Globus pallidus (tissue), 1 donor: ENCODE measurements around the gene NPAS2.

ENCODE experiments used
- DNase-seq: peaks from one replicate; pipeline ENCODE4 v3.0.0-alpha.2; 2015; ENCODE audit warnings: low spot score

Gene NPAS2

GRCh38 chr2:100990166-100990565 is 170.2 kb downstream of the NPAS2 start:
- no peak for DNase-seq

GRCh38 chr2:100990650-100991403 is 170.9 kb downstream of the NPAS2 start:
- no peak for DNase-seq

GRCh38 chr2:100991404-100991773 is 171.4 kb downstream of the NPAS2 start:
- DNase-seq, result no peak

- DNase-seq, result no peak
These were observed 172.3 kb downstream of the NPAS2 start for GRCh38 chr2:100992262-100992661.

GRCh38 chr2:100993294-100993693 is 173.4 kb downstream of the NPAS2 start:
- DNase-seq, result no peak

GRCh38 chr2:100995309-100996075 is 175.6 kb downstream of the NPAS2 start:
- DNase-seq, result no peak

- no peak for DNase-seq
These were observed 177.7 kb downstream of the NPAS2 start for GRCh38 chr2:100997509-100998234.

DNA sequence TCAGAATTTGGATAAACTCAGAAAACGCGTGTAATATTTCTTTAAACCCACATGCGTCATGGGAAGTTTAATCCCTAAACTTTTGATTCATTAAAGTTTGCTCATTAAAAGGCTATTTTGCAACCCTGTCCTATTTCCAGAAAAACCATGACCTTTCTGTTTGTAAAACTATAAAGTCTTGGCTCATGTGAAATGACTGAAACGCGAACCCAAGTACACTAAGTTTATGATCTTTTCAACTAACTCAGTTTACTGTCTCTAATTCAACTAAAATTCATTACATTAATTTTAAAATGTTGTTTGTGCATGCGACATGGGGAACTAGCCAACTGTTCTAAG is 178.3 kb downstream of the NPAS2 start:
- DNase-seq, result no peak

- no peak for DNase-seq
These were observed 180.1 kb downstream of the NPAS2 start for GRCh38 chr2:100999995-101000394.

DNA sequence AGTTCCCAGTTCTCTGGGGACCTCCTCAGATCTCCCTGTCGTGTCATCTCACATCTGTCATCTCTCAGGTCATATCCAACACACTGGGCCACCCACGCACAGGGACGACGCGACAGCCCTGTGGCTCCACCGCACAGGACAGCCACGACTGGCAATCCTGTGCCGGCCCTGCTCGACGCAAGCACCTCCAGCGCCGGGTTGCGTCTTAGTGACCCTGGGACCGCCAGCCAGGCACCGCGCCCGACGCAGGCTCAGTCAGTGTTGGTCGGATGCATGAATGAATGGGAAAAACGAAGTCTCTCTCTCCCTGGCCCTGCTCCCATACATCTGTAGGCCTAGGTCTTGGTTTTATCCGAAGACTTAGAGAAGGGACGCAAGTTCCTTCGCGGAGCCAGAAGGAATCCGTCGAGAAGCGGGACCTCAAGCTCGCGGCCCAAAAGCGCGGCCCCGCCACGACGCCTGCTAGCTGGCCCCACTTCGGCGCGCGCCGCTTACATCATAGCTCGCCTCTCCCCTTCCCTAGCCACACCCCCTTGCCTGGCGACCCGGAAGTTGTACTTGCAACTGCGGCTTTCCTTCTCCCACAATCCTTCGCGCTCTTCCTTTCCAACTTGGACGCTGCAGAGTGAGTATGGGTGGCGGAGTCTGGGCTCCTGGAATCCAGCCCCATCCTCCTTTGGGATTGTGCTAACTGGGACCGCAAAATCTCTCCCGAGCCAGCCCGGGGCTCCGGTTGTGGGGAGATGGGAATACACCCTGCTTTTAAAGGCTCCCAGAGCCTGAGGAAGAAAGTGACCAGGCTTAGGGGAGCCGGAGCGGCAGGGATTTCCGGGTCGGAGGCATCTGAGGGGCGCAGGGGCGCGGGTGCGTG is 182.0 kb downstream of the NPAS2 start, which contains the start of gene RPL31:
TSS of gene RPL31 (plus strand) at position 599 of the 871 bp plus-strand sequence. CDS start 413 bp downstream, outside the sequence.
- DNase-seq, result peak; percentile 96

DNA sequence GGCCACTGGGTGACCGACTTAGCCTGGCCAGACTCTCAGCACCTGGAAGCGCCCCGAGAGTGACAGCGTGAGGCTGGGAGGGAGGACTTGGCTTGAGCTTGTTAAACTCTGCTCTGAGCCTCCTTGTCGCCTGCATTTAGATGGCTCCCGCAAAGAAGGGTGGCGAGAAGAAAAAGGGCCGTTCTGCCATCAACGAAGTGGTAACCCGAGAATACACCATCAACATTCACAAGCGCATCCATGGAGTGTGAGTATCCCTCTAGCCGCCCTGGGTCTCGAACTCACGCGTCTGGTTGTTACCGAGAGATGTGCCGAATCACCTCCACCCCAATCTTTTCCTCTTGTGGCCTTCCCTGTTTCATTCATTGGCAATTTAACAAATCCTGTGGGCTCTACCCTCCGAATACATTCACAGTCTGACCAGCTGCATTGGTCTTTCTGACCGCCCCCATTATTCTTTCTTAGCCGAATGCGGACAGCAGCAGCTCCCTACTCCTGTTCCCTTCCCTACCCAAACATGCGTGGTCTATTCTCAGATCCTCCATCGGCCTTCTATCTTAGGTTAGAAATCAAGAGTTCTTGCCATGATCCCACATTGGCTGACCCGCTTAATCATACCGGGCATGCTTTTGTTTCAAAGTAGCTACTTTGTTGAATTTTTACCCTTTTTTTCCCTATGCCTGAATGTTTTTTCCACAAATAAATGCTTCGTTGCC is 182.8 kb downstream of the NPAS2 start:
- no peak for DNase-seq

DNA sequence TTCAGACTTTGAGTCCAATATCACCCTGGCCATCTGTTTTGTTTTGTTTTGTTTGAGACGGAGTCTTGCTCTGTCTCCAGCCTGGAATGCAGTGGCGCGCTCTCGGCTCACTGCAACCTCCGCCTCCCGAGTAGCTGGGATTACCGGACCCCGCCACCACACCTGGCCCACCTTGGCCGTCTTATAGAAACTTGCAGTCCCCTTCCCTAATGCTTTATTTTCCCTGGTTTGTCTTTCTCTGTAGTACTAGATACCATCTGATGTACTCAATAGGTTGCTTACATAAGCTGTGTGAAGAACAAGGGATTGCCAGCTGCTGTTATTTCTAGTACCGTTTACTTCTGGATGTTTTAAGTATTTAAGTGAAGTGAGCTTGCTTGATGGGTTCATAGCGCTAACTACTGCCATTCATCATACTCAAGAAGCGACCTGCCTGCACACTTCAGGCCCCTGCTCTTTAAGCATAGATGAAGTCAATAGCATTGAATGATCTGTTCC is 183.4 kb downstream of the NPAS2 start:
- no peak for DNase-seq

GRCh38 chr2:101004620-101005325 is 184.8 kb downstream of the NPAS2 start:
- no peak for DNase-seq

DNA sequence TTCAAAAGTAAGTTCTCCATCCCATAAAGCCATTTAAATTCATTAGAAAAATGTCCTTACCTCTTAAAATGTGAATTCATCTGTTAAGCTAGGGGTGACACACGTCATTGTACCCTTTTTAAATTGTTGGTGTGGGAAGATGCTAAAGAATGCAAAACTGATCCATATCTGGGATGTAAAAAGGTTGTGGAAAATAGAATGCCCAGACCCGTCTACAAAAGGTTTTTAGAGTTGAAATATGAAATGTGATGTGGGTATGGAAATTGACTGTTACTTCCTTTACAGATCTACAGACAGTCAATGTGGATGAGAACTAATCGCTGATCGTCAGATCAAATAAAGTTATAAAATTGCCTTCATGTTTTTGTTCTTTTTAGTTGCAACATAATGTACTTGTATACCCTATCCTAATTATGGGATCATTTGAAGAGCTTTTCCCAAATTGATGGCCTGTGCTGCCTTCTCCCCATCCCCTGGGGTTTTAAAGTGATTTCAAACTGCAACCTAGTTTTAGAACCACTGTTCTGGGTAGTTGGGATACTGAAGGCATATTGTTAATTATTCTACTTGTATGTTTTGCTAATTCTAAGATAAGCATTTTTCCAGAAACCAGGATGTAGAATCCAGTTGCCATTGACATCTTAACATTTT is 186.3 kb downstream of the NPAS2 start:
- DNase-seq, result no peak

DNA sequence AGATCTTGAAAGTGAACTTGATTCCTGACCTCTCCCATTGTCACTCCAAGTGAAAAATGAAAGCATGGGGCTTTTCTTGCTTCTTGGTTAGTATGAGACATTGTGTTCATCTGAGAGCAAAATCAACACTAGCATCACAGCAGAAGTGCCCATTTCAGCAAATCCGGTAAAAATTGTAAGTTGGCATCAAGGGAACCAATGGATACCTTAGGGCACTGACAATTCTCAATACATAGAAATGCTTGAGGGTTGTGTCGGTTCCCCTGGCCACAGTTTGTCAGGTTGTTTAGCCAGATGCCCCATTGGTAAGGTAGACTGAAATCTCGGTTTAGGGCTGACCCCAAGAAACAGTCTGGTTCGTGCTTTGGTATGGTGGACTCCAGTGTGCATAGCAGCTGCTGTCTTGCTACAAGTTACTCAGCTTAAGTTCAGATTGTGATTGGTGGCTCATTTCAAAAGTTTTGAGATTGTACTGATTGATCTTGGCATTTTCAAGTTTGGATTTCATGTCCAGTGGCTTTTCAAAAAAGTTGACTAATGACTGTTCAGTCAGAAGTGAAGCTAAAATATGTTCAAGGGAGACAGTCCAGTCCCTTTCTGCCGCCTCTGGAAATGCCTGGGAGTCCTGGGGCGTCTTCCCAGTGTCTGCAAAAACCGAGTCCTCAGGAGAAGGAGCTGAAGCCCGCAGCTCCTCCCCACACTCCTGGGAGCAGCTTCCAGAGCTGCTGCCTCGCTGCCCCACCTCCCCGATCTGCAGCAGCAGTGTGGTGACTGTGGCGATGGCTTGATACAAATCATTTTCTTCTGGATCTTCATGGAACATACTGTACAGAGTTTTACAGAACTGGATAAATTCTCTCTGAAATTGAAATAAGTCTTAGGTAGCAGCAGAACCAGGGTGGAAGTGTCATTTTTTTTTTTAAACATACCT is 187.7 kb downstream of the NPAS2 start:
- DNase-seq, result no peak

DNA sequence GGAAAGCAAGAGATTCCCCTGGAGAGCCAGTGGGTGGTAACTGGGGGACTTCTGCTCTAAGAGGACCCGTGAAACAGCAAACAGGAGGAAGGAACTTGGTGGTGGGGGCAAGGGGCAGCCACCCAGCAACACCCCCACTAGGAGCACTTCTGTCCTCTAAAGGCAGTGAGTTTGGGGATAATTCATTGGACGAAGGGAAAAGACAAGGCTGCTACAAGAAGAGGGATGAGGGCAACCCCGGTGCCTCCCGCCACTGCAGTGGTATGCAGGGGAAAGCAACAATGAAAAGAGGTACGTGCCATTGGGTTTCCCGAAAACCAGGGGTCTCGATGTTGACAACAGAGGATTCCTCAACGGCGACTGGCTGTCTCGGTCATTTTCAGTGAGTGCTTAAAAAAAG is 191.2 kb downstream of the NPAS2 start:
- no peak for DNase-seq

- DNase-seq, result no peak
These were observed 192.2 kb downstream of the NPAS2 start for GRCh38 chr2:101012054-101012705.

DNA sequence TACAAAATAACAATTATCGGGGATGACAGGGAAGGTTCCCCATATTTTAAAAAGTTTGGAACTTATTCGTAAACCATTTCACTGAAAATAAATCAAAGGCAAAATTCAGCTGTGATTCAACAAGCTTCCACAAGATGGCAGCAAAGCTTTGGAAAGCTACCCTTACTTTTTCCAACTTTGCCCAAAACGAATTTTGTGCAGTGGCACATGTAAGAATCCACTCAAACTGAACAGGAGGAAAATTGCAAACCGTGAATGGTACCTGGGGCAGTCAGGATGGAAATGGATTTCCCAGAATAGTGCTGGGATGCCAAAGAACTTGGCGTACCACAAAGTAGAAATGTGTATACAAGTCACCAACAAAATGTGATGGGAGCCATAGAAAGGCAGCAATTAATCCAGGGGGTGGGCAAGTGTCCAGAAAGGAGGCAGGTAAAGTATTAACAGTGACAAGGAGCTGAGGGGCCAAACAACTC is 192.8 kb downstream of the NPAS2 start:
- DNase-seq, result peak; percentile 30
